Hindlimb muscle (tissue), 1 donor: Measurements from ENCODE around the gene CFAP92. TPM values are rescaled to one million over a fixed set of nuclear protein-coding genes. Genes with fewer than 3 reads are reported as not detected.

Experiments used
- DNase-seq: peaks from one replicate; pipeline ENCODE4 v3.0.0-alpha.2; 2013
- polyA plus RNA-seq: library from polyadenylated mRNA; unstranded; fragments of 120-200 nt; gene quantifications from one replicate; pipeline ENCODE4 v1.2.1, GENCODE V29; 2013; ENCODE audit not compliant: insufficient read length

Gene CFAP92
- polyA plus RNA-seq, 1 donor, result 1.4 TPM

- peak; percentile 19 for DNase-seq
These were observed 129.5 kb downstream of the CFAP92 start for GRCh38 chr3:128864351-128864811.

DNA sequence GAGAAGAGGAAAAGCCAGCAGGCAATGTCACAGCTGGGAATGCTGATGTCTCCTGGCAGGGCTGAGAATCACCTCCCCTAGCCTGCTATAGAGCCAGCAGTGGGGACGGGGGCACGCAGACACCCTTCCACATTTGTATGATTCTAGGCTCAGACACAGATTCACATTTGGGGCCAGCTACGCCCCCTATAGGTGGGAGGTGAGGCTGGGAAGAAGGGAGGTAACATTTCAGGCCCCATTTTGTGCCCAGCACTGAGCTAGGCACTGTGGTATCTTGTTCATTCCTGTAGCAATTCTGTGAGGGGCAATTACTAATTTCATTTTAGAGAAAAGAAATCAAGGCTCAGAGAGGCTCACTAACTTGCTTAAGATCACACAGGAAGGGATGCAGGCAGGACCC lies 130.3 kb downstream of the CFAP92 start:
- DNase-seq, result no peak

DNA sequence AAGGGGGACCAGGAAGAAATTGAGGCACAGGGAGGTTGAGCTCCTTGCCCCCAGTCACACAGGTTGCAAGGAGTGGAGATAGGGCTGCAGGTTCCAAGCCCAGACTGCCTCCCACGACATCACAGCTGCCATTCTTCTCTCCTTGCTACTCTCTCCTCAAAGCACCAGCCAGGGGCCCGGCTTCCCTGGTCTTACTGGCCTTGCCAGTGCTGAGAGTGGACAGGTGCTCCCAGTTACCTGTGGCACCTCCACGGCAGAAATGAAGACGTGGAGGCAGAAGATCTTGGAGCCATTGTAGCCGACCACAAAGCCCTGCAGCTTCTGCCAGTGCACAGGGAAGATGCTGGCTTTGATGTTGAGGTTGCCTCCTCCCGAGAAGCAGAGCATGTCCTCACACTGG lies 132.4 kb downstream of the CFAP92 start:
- DNase-seq, result no peak

Other genes with a start within 250 kb of the CFAP92 start
- 28.2 TPM for gene ACAD9, start 114.5 kb downstream of the CFAP92 start, polyA plus RNA-seq
- gene EFCC1, start 7.2 kb upstream of the CFAP92 start, polyA plus RNA-seq, result 1.2 TPM
- gene GP9, start 66.7 kb upstream of the CFAP92 start, polyA plus RNA-seq, result 0.30 TPM
- gene RAB43, start 127.7 kb upstream of the CFAP92 start, polyA plus RNA-seq, result 2.4 TPM
- gene ISY1, start 167.0 kb upstream of the CFAP92 start, polyA plus RNA-seq, result 34.1 TPM
- gene CNBP, start 189.8 kb upstream of the CFAP92 start, polyA plus RNA-seq, result 278 TPM